D721Med (cell line): Measurements from ENCODE around the gene LRRC27.
A peak's percentile ranks its signal among the peaks of the same experiment; 100 is the strongest.
"Not testable (repeated sequence)": the region's sequence is repeated elsewhere in the genome, so short reads cannot be mapped to it uniquely, and the experiment has no call there.

Experiments
- DNase-seq: peaks from one replicate; pipeline ENCODE4 v3.0.0; 2011; ENCODE audit warnings: low spot score; ENCODE audit not compliant: insufficient read length
- FAIRE-seq: peaks from 2 replicates; lab custom pipeline; 2011; peaks lifted over from hg19 to GRCh38; lab: Jason Lieb, UNC
- CTCF ChIP-seq: IDR thresholded peaks from 2 replicates; pipeline ENCODE4 v1.5.1; 2012; ENCODE audit warnings: mild to moderate bottlenecking, control low read depth; ENCODE audit not compliant: insufficient read depth; ENCODE audit errors: missing control alignments

The LRRC27 gene

GRCh38 chr10:132384618-132385388, 52.8 kb downstream of the LRRC27 start:
- no peak for TF ChIP-seq CTCF
- no peak for FAIRE-seq
- no peak for DNase-seq

DNA sequence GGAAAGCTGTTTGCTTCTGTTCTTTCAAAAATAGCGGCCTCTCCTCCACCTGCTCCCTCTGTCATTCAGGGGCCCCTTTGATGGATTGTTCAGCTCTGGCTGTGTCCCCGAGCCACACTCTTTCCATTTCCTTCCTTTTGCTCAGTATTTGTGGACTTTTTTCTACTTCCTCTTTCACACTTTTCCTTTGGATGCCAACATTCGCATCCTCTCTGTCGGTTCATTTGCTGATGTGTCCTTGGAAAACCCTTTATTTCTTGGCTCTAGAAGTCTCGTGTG, 53.3 kb downstream of the LRRC27 start:
- no peak for TF ChIP-seq CTCF
- no peak for DNase-seq
- no peak for FAIRE-seq

DNA sequence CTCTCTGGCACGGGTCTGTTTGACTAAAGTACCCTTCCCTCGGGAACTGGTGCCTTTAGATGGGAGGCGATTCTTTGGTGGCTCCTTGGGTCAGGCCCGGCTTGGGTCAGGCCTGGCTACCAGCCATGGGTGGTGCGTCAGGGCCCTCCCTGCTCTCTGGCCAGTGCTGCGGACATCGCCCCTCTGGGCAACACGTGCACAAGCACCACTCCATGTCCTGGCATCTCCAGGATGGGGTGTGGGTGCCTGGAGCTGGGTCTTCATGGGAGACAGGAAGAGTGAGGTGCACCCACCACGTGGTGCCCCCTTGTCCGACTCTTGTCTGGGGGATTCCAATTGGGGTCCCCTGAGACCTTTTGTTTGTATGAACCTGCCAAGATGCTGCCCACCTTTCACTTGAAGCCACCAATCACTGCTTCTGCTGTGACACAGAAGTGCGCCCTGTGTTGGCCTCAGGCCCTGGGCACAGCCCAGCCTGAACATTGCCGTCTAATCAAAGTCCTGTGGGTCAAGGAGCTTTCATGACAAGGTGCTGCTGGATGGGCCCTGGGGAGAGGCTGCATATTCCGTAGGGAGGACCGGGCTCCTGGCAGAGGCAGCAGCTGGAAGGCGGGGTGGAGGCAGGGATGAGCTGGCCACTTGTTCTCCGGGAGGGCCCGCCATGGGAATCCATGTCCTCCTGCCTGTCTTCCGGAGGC, 53.9 kb downstream of the LRRC27 start:
- FAIRE-seq: no peak
- TF ChIP-seq CTCF: no peak
- DNase-seq: no peak

DNA sequence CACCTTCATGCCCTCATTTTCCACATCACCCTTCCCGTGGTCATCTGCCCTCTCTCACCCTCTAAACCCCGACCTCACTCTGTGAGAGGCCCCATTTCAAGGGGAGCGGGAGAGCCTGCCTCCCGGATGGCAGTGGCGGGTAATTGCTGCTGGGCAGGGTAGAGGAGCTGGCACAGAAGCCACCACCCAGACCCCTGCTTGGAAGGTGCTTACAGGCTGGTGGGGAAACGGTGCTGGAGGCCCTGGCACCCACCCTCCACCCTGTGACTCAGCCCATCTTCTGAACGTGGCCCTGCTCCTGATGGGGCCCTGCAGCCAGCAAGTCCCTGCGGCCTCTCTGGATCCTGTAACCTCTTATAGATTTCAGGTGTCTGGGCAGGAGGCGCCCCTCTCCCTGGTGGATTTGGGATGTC, 54.4 kb downstream of the LRRC27 start:
- DNase-seq (no peak), FAIRE-seq (no peak)
- no peak for TF ChIP-seq CTCF

GRCh38 chr10:132386896-132387295, 54.9 kb downstream of the LRRC27 start:
- not testable (repeated sequence) for FAIRE-seq, DNase-seq

DNA sequence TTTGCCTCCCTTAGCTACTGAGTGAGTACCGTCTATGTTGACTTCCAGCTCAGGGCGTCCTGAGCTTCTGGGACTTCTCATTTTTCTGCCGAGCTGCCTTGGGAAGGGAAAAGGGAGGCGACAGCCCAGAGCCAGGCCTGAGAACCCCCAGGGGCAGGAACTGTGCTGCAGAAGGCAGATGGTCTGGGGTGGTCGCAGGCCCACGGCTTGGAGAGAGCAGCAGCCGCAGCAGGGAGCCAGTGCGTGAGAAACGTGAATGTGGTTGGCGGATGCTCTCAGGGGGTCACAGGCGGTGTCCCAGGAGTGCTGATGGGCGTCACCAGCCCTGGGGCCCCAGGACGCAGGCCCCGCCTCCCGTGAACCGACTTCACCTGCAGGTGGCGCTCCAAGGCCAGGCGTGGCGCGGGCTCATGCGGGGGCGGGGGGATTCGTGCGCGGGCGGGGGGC, 55.8 kb downstream of the LRRC27 start:
- TF ChIP-seq CTCF: peak; percentile 61
- DNase-seq (peak; percentile 72), FAIRE-seq (no peak)

GRCh38 chr10:132388891-132389432, 57.0 kb downstream of the LRRC27 start:
- TF ChIP-seq CTCF: no peak
- DNase-seq (no peak), FAIRE-seq (no peak)
